ENCODE results near the gene MARK1. TPM values are rescaled to one million over a fixed set of nuclear protein-coding genes. Genes with fewer than 3 reads are reported as not detected.

Gene MARK1
- total RNA-seq, 1 experiment from 2014 or later, result 1.8 TPM

GRCh38 chr1:220691053-220691684 is 163.2 kb downstream of the MARK1 start:
- intact Hi-C loops (cut with micrococcal nuclease; ENCODE audit: unreplicated experiment), result loop anchor here (2.0 kb wide), 1 partner anchor 42 kb away; no protein-coding TSS in a partner anchor
- H3K9me3 Mint-ChIP-seq (ENCODE audit: low read depth, unreplicated experiment), result no peaks in the 10 kb centered on the region
- no peak overlapping the region for H3K27ac Mint-ChIP-seq (ENCODE audit: unreplicated experiment)
- TF ChIP-seq CTCF (IDR thresholded peaks at IDR 0.05; ENCODE audit: unreplicated experiment), result no peak
- CTCF ChIA-PET, result interaction anchor here (1.3 to 1.6 kb wide), 2 partner anchors 42 to 86 kb away, joined by 3 to 8 read pairs; no protein-coding TSS in a partner anchor
- H3K36me3 Mint-ChIP-seq (ENCODE audit: insufficient read depth, unreplicated experiment), result peaks cover 8% of the 10 kb centered on the region
- peak overlapping the region; percentile 95 for H3K4me3 Mint-ChIP-seq (ENCODE audit: low read depth, unreplicated experiment)
- DNase-seq, result no peak
- peaks cover 9% of the 10 kb centered on the region for H3K4me1 Mint-ChIP-seq (ENCODE audit: low read depth, unreplicated experiment)
- BruUV-seq (replicated peaks), result no TSS peak
- H3K27me3 Mint-ChIP-seq (ENCODE audit: unreplicated experiment), result no peaks in the 10 kb centered on the region

- no TSS peak for BruUV-seq (replicated peaks)
- Mint-ChIP-seq H3K4me1 (ENCODE audit: low read depth, unreplicated experiment) (peaks cover 9% of the 10 kb centered on the region), H3K4me3 (ENCODE audit: low read depth, unreplicated experiment) (no peak overlapping the region), H3K27ac (ENCODE audit: unreplicated experiment) (no peak overlapping the region), H3K27me3 (ENCODE audit: unreplicated experiment) (no peaks in the 10 kb centered on the region), H3K36me3 (ENCODE audit: insufficient read depth, unreplicated experiment) (peaks cover 8% of the 10 kb centered on the region), H3K9me3 (ENCODE audit: low read depth, unreplicated experiment) (no peaks in the 10 kb centered on the region)
- CTCF ChIA-PET, result interaction anchor here (0.8 to 0.9 kb wide), 2 partner anchors 40 to 41 kb away, joined by 3 read pairs; no protein-coding TSS in a partner anchor
- no peak for TF ChIP-seq CTCF (IDR thresholded peaks at IDR 0.05; ENCODE audit: unreplicated experiment)
- no peak for DNase-seq
- intact Hi-C loops (cut with micrococcal nuclease; ENCODE audit: unreplicated experiment), result no loop called here
Measured at GRCh38 chr1:220692436-220693228, 164.7 kb downstream of the MARK1 start.

- H3K27ac Mint-ChIP-seq (ENCODE audit: unreplicated experiment), result no peak overlapping the region
- no peak overlapping the region for H3K4me3 Mint-ChIP-seq (ENCODE audit: low read depth, unreplicated experiment)
- H3K27me3 Mint-ChIP-seq (ENCODE audit: unreplicated experiment), result no peaks in the 10 kb centered on the region
- no peak for TF ChIP-seq CTCF (IDR thresholded peaks at IDR 0.05; ENCODE audit: unreplicated experiment)
- no peak for DNase-seq
- H3K9me3 Mint-ChIP-seq (ENCODE audit: low read depth, unreplicated experiment), result no peaks in the 10 kb centered on the region
- BruUV-seq (replicated peaks), result no TSS peak
- intact Hi-C loops (cut with micrococcal nuclease; ENCODE audit: unreplicated experiment), result no loop called here
- CTCF ChIA-PET, result interaction anchor here (0.6 to 1.3 kb wide), 2 partner anchors 38 to 559 kb away, joined by 3 read pairs; no protein-coding TSS in a partner anchor
- H3K36me3 Mint-ChIP-seq (ENCODE audit: insufficient read depth, unreplicated experiment), result peaks cover 6% of the 10 kb centered on the region
- H3K4me1 Mint-ChIP-seq (ENCODE audit: low read depth, unreplicated experiment), result peaks cover 3% of the 10 kb centered on the region
Measured at GRCh38 chr1:220694866-220695382, 167.0 kb downstream of the MARK1 start.

- TF ChIP-seq CTCF (IDR thresholded peaks at IDR 0.05; ENCODE audit: unreplicated experiment), result no peak
- Mint-ChIP-seq H3K36me3 (ENCODE audit: insufficient read depth, unreplicated experiment) (peaks cover 1% of the 10 kb centered on the region), H3K4me3 (ENCODE audit: low read depth, unreplicated experiment) (no peak overlapping the region), H3K9me3 (ENCODE audit: low read depth, unreplicated experiment) (no peaks in the 10 kb centered on the region), H3K4me1 (ENCODE audit: low read depth, unreplicated experiment) (no peaks in the 10 kb centered on the region), H3K27me3 (ENCODE audit: unreplicated experiment) (no peaks in the 10 kb centered on the region), H3K27ac (ENCODE audit: unreplicated experiment) (no peak overlapping the region)
- intact Hi-C loops (cut with micrococcal nuclease; ENCODE audit: unreplicated experiment), result no loop called here
- DNase-seq, result no peak
- no TSS peak for BruUV-seq (replicated peaks)
- CTCF ChIA-PET, result no interaction called here
Measured at GRCh38 chr1:220695426-220695825, 167.5 kb downstream of the MARK1 start.
